K562 (cell line): Measurements from ENCODE around the gene SPON1. TPM values are rescaled to one million over a fixed set of nuclear protein-coding genes. Genes with fewer than 3 reads are reported as not detected.

Experiments used
- ATAC-seq: fragments of 200-7000 bp; cut with Tn5 transposase; 3 replicates; pipeline ENCODE4 v1.9.1; 2020; ENCODE audit warnings: moderate library complexity
- BruUV-seq: library from RNA; stranded (reverse); fragments of 400-500 nt; replicated peaks from 2 replicates; lab custom pipeline; 2021; lab: Mats Ljungman, UMichigan
- CTCF ChIA-PET: fragments of 300-600 bp; formaldehyde crosslinking; extraction: SDS; loops from one replicate; lab custom pipeline; 2021; ENCODE audit warnings: low intra/inter-chr PET ratio; lab: Yijun Ruan, JAX
- POLR2A ChIA-PET: fragments of 300-600, 350-650 bp; sonication (Branson Sonifier 250); formaldehyde crosslinking; extraction: SDS; loops from one replicate; lab custom pipeline; 2021; ENCODE audit warnings: antibody characterized with exemption, inconsistent platforms; lab: Yijun Ruan, JAX
- DNase-seq, 4 experiments: peaks; one replicate each; pipeline versions ENCODE4 v3.0.0 to v3.0.0-alpha.2; 2011 to 2018; ENCODE audit warnings: low spot score in 3 of 4, mixed read lengths in 3 of 4; ENCODE audit errors: extremely low read depth in 1 of 4
- FAIRE-seq: peaks from 2 replicates; lab custom pipeline; 2011; peaks lifted over from hg19 to GRCh38; lab: Jason Lieb, UNC
- H2AFZ ChIP-seq: 2 replicates; pipeline ENCODE4 v1.6.0; 2011; ENCODE audit warnings: low read depth, low read length, control low read depth, inconsistent platforms
- H3K27ac ChIP-seq: fragments of 200-600 bp; 3 replicates; pipeline ENCODE4 v1.8.0; 2011; ENCODE audit warnings: low read depth, mild to moderate bottlenecking, control low read depth, inconsistent platforms, low read length, moderate library complexity, mixed read lengths; ENCODE audit errors: extremely low read depth
- H3K27me3 ChIP-seq, 2 experiments: fragments of 300-600 bp in 1 of 2; 2 replicates in 1 of 2; 3 replicates in 1 of 2; pipeline versions ENCODE4 v1.6.0 to v1.8.0; 2011; ENCODE audit warnings: inconsistent platforms in 2 of 2, low read length in 2 of 2, mild to moderate bottlenecking in 1 of 2, mixed read lengths in 1 of 2, moderate library complexity in 1 of 2; ENCODE audit not compliant: control insufficient read depth in 2 of 2, insufficient read depth in 2 of 2
- H3K36me3 ChIP-seq: fragments of 300-600 bp; 3 replicates; pipeline ENCODE4 v1.8.0; 2011; ENCODE audit warnings: mild to moderate bottlenecking, low read length, inconsistent platforms; ENCODE audit not compliant: control insufficient read depth, insufficient read depth
- H3K4me1 ChIP-seq, 2 experiments: fragments of 200-600 bp in 1 of 2; replicated peaks in 1 of 2; 2 replicates in 1 of 2; 3 replicates in 1 of 2; pipeline versions ENCODE4 v1.5.1 to v1.8.0; 2011; ENCODE audit warnings: inconsistent platforms in 2 of 2, low read length in 2 of 2, mild to moderate bottlenecking in 1 of 2, mixed read lengths in 1 of 2, moderate library complexity in 1 of 2; ENCODE audit not compliant: control insufficient read depth in 2 of 2, insufficient read depth in 2 of 2
- H3K4me2 ChIP-seq: 2 replicates; pipeline ENCODE4 v1.6.1; 2011; ENCODE audit warnings: low read length, control low read depth, inconsistent platforms, mixed read lengths; ENCODE audit not compliant: insufficient read depth
- H3K4me3 ChIP-seq: fragments of 200-600 bp; sonication (generic), shearing (Covaris generic); 2 replicates; pipeline ENCODE4 v1.5.1; 2016; ENCODE audit warnings: control low read depth, inconsistent platforms
- H3K79me2 ChIP-seq: fragments of 200-600 bp; 3 replicates; pipeline ENCODE4 v1.8.0; 2011; ENCODE audit warnings: low read length, inconsistent platforms; ENCODE audit not compliant: control insufficient read depth, insufficient read depth
- H3K9ac ChIP-seq, 2 experiments: 2 replicates each; pipeline versions ENCODE4 v1.6.0 to v1.6.1; 2011; ENCODE audit warnings: low read depth in 2 of 2, low read length in 2 of 2, control low read depth in 1 of 2, inconsistent platforms in 1 of 2, mild to moderate bottlenecking in 1 of 2, mixed read lengths in 1 of 2; ENCODE audit not compliant: insufficient read depth in 1 of 2
- H3K9me1 ChIP-seq: one replicate; pipeline ENCODE4 v1.6.0; 2011; ENCODE audit warnings: inconsistent platforms, mild to moderate bottlenecking, low read length, moderate library complexity; ENCODE audit not compliant: control insufficient read depth, insufficient read depth
- H3K9me3 ChIP-seq: replicated peaks from 2 replicates; pipeline ENCODE4 v1.5.1; 2011; ENCODE audit warnings: low read depth, low read length, inconsistent platforms; ENCODE audit not compliant: control insufficient read depth, insufficient read depth
- H4K20me1 ChIP-seq: replicated peaks from 2 replicates; pipeline ENCODE4 v1.6.1; 2011; ENCODE audit warnings: low read length, inconsistent platforms, mixed read lengths; ENCODE audit not compliant: control insufficient read depth, insufficient read depth
- MAFK ChIP-seq: IDR thresholded peaks from 2 replicates; pipeline ENCODE4 v1.6.1; 2011; ENCODE audit warnings: low read length, improper control_type of control experiment
- MEF2A ChIP-seq: IDR thresholded peaks from 2 replicates; pipeline ENCODE4 v1.6.1; 2011; ENCODE audit warnings: low read depth, mild to moderate bottlenecking, low read length, moderate library complexity; ENCODE audit not compliant: control insufficient read depth
- RBM14 ChIP-seq: fragments of 200-400 bp; formaldehyde crosslinking; IDR thresholded peaks from 2 replicates; pipeline ENCODE4 v1.6.1; 2018; ENCODE audit warnings: low read depth, mild to moderate bottlenecking, low read length, moderate library complexity, borderline replicate concordance; ENCODE audit not compliant: insufficient read depth
- TCF7 ChIP-seq: sonication (generic); IDR thresholded peaks from 2 replicates; pipeline ENCODE4 v1.6.1; 2016; ENCODE audit warnings: antibody characterized with exemption, borderline replicate concordance
- TCFL5 ChIP-seq: fragments of 250-450 bp; sonication (Bioruptor Pico); conservative IDR thresholded peaks from 2 replicates; pipeline ENCODE4 v1.6.1; 2021; ENCODE audit warnings: mild to moderate bottlenecking, moderate library complexity, matching md5 sums
- ZBTB1 ChIP-seq: sonication (generic); formaldehyde crosslinking; IDR thresholded peaks from 2 replicates; pipeline ENCODE4 v1.8.1; 2023; ENCODE audit warnings: missing genetic modification reagents, low read depth, mild to moderate bottlenecking, borderline replicate concordance
- ZNF175 ChIP-seq: fragments of 200-800 bp; sonication (Bioruptor generic); IDR thresholded peaks from 2 replicates; pipeline ENCODE4 v1.6.1; 2016; ENCODE audit warnings: low read depth, mild to moderate bottlenecking, missing genetic modification characterization, missing compliant biosample characterization
- ZNF224 ChIP-seq: sonication (generic); formaldehyde crosslinking; IDR thresholded peaks from 2 replicates; pipeline ENCODE4 v1.8.0; 2022; ENCODE audit warnings: mild to moderate bottlenecking, missing genetic modification reagents
- ZNF384 ChIP-seq: IDR thresholded peaks from 2 replicates; pipeline ENCODE4 v1.6.1; 2012; ENCODE audit warnings: low read depth, low read length, improper control_type of control experiment
- ZNF695 ChIP-seq: fragments of 450-650 bp; formaldehyde crosslinking; IDR thresholded peaks from 2 replicates; pipeline ENCODE4 v1.4.0; 2020; ENCODE audit warnings: mild to moderate bottlenecking, moderate library complexity
- WGBS: fragments of 100-300 bp; shearing (Covaris generic); methylation state at CpG from one replicate; pipeline ENCODE4 v1.1.6; 2016; ENCODE audit warnings: low coverage, mixed read lengths; ENCODE audit not compliant: insufficient coverage; ENCODE audit errors: missing lambda C conversion rate; 5-methylcytosine and 5-hydroxymethylcytosine counted together
- in situ Hi-C: fragments of 300-500 bp; cut with MboI; formaldehyde crosslinking; loops from 4 replicates; pipeline ENCODE4 v1.15.0; 2018; ENCODE audit warnings: inconsistent platforms, mixed read lengths
- intact Hi-C: fragments of 100-400 bp; cut with micrococcal nuclease; formaldehyde crosslinking; loops from 2 replicates; pipeline ENCODE4 v1.14.2; 2022
- polyA plus RNA-seq, 8 experiments: library from polyadenylated mRNA; depleted of rRNA in 4 of 8; stranded (reverse) in 5 of 8; unstranded in 3 of 8; fragments of >200 nt; fragmentation: Nextera tagmentation in 2 of 8; fragmentation: Illumina TruSeq in 1 of 8; extraction: Ambion mirVana in 2 of 8; extraction: Trizol in 1 of 8; gene quantifications; 2 replicates each; pipeline versions ENCODE4 v1.2.1 to v1.2.3, GENCODE V29; 2011 to 2014; ENCODE audit warnings: inconsistent platforms in 1 of 8, missing spikeins in 1 of 8
- total RNA-seq, 7 experiments: library from RNA; depleted of rRNA in 6 of 7; stranded (reverse); fragments of >200 nt in 6 of 7; fragmentation: Illumina TruSeq in 2 of 7; extraction: Trizol in 2 of 7; gene quantifications; 2 replicates each; pipeline versions ENCODE4 v1.2.1 to v1.2.3, GENCODE V29; 2011 to 2021; ENCODE audit warnings: low replicate concordance in 1 of 7
- TF ChIP-seq, protein P1 (sequence below): fragments of 450-650 bp; formaldehyde crosslinking; IDR thresholded peaks from 2 replicates; pipeline ENCODE4 v1.4.0; 2022; ENCODE audit warnings: missing genetic modification characterization
- TF ChIP-seq, protein P2 (sequence below): fragments of 200-800 bp; sonication (Bioruptor generic); IDR thresholded peaks from 2 replicates; pipeline ENCODE4 v1.6.1; 2017; ENCODE audit warnings: missing genetic modification characterization, missing compliant biosample characterization
- TF ChIP-seq, protein P3 (sequence below): fragments of 250-450 bp; sonication (Bioruptor Pico); IDR thresholded peaks from 2 replicates; pipeline ENCODE4 v1.4.0; 2020; ENCODE audit warnings: mild to moderate bottlenecking

Gene SPON1
- total and polyA plus RNA-seq, 9 of the 15 experiments (the other 6 are each of a cell fraction or from before 2014, with no cell fraction given) = 0.04 to 0.06 TPM; not detected in 7

DNA sequence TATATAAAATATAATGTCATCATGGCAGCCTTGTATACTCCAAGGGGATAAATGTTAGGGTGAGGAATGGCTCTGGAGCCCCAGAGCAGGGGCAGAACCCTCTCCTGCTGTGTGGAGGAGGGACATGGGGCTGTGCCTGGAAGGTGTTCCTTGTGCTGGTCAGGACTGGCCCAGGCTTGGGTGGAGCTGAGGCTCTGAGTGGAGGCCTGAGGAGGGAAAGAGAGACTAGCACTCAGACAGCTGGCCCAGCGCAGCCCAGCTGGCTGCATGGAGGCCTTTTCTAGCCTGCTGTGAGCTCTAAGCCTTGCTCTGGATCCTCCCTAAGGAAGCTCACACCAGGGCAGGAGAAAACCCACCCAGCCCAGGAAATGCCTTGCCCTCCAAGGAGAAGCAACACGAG, 282.9 kb downstream of the SPON1 start (continued):
- TF ChIP-seq ZNF175 (CRISPR knock-in tag) (no peak), ZNF384 (no peak), ZNF695 (CRISPR knock-in tag) (no peak), ZNF224 (CRISPR knock-in tag) (no peak), MAFK (no peak), MEF2A (no peak)
- TF ChIP-seq, protein P1, sequence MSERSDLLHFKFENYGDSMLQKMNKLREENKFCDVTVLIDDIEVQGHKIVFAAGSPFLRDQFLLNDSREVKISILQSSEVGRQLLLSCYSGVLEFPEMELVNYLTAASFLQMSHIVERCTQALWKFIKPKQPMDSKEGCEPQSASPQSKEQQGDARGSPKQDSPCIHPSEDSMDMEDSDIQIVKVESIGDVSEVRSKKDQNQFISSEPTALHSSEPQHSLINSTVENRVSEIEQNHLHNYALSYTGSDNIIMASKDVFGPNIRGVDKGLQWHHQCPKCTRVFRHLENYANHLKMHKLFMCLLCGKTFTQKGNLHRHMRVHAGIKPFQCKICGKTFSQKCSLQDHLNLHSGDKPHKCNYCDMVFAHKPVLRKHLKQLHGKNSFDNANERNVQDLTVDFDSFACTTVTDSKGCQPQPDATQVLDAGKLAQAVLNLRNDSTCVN (CRISPR knock-in tag) = no peak
- TF ChIP-seq, all 486 proteins: peak for 0

DNA sequence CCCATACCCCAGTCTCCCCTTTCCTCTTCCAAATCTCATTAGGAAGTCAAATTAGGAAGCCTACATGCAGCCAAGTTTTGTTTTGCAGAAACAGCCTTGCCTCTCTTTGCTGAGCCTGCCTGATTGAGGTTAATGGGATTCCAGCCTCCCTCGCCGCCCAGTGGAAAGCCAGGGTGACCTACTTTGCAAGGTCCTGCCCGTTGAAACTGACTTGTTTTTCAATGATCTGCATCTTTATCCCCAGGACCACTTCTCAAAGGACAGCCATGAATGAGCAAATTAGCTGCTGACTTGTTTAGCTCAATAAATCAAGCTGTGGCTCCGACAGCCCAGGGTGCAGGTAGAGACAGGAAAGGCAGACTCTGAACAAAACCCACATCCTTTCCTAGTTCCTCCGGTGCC, 286.1 kb downstream of the SPON1 start:
- Histone ChIP-seq H2AFZ (no peak overlapping the region), H3K27ac (no peak overlapping the region), H3K79me2 (no peaks in the 10 kb centered on the region), H3K9me1 (no peaks in the 10 kb centered on the region), H3K36me3 (no peaks in the 10 kb centered on the region), H3K9ac (no peak overlapping the region), H3K4me3 (no peak overlapping the region), H3K4me1 (no peaks in the 10 kb centered on the region), H3K4me2 (no peak overlapping the region), H4K20me1 (no peaks in the 10 kb centered on the region; the same call in 1 of the 2 replicates), H3K27me3 (peaks cover 6 to 52% of the 10 kb centered on the region in 2 experiments; a peak in 3 of 5 replicates), H3K9me3 (no peaks in the 10 kb centered on the region)
- BruUV-seq = no TSS peak
- ChIA-PET CTCF (interaction anchor here (0.8 to 2.5 kb wide), 3 partner anchors 293 to 1917 kb away, joined by 4 to 16 read pairs (median 14); no protein-coding TSS in a partner anchor), POLR2A (no interaction called here)
- no peak for DNase-seq
- no peak for FAIRE-seq
- WGBS = 4% methylated on average over 5 of the region's 5 CpGs
- intact Hi-C loops = no loop called here
- in situ Hi-C loops = loop anchor here (5.0 to 10.0 kb wide), 2 partner anchors 294 to 476 kb away; no protein-coding TSS in a partner anchor
- ATAC-seq = no peak
- TF ChIP-seq ZBTB1 (CRISPR knock-in tag) (no peak), TCF7 (no peak), TCFL5 (CRISPR knock-in tag) (no peak), RBM14 (no peak)
- TF ChIP-seq, protein P2, sequence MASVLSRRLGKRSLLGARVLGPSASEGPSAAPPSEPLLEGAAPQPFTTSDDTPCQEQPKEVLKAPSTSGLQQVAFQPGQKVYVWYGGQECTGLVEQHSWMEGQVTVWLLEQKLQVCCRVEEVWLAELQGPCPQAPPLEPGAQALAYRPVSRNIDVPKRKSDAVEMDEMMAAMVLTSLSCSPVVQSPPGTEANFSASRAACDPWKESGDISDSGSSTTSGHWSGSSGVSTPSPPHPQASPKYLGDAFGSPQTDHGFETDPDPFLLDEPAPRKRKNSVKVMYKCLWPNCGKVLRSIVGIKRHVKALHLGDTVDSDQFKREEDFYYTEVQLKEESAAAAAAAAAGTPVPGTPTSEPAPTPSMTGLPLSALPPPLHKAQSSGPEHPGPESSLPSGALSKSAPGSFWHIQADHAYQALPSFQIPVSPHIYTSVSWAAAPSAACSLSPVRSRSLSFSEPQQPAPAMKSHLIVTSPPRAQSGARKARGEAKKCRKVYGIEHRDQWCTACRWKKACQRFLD = no peak
- TF ChIP-seq, protein P3, sequence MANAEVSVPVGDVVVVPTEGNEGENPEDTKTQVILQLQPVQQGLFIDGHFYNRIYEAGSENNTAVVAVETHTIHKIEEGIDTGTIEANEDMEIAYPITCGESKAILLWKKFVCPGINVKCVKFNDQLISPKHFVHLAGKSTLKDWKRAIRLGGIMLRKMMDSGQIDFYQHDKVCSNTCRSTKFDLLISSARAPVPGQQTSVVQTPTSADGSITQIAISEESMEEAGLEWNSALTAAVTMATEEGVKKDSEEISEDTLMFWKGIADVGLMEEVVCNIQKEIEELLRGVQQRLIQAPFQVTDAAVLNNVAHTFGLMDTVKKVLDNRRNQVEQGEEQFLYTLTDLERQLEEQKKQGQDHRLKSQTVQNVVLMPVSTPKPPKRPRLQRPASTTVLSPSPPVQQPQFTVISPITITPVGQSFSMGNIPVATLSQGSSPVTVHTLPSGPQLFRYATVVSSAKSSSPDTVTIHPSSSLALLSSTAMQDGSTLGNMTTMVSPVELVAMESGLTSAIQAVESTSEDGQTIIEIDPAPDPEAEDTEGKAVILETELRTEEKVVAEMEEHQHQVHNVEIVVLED (CRISPR knock-in tag) = no peak
